Non-pigmented ciliary epithelial cell (primary cell): Measurements from ENCODE around the gene PXDC1.

Experiments used
- DNase-seq: peaks from one replicate; pipeline ENCODE4 v3.0.0-alpha.2; 2010; ENCODE audit warnings: low read depth

The PXDC1 gene, protein sequence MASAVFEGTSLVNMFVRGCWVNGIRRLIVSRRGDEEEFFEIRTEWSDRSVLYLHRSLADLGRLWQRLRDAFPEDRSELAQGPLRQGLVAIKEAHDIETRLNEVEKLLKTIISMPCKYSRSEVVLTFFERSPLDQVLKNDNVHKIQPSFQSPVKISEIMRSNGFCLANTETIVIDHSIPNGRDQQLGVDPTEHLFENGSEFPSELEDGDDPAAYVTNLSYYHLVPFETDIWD

DNA sequence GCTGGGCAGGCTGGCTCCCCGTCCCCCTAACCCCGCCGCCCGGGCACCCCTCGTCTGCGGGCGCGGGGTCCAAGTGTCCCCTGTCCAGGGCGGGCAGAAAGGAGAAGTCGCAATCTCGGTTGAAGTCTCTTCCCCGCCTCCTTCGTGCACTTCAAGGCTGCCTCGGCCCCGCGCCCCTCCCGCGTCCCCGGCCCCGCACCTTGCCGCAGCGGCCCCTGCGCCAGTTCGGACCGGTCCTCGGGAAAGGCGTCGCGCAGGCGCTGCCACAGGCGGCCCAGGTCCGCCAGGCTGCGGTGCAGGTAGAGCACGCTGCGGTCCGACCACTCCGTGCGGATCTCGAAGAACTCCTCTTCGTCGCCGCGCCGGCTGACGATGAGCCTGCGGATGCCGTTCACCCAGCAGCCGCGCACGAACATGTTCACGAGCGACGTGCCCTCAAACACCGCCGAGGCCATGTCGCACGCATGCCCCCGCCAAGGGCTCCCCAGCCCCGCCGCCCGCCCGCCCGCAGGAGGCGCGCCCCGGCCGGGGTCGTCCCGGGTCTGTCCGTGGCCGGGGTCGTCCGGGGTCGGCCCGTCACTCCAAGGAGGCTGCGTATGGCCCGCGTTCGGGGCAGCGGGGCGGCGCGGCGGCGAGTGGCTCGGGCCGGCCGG lies at the start of gene PXDC1:
TSS of gene PXDC1 (minus strand) at position 637 of the 653 bp plus-strand sequence. CDS start at position 455, 182 bp downstream.
- no peak for DNase-seq

GRCh38 chr6:3800850-3801591 lies 49.5 kb upstream of the PXDC1 start:
- DNase-seq, result no peak

GRCh38 chr6:3799719-3800118 lies 48.2 kb upstream of the PXDC1 start:
- no peak for DNase-seq

GRCh38 chr6:3798055-3798919 lies 46.8 kb upstream of the PXDC1 start:
- no peak for DNase-seq

GRCh38 chr6:3797231-3798054 lies 45.9 kb upstream of the PXDC1 start:
- peak; percentile 73 for DNase-seq

- DNase-seq, result no peak
Measured at GRCh38 chr6:3796719-3797041, 45.2 kb upstream of the PXDC1 start.

DNA sequence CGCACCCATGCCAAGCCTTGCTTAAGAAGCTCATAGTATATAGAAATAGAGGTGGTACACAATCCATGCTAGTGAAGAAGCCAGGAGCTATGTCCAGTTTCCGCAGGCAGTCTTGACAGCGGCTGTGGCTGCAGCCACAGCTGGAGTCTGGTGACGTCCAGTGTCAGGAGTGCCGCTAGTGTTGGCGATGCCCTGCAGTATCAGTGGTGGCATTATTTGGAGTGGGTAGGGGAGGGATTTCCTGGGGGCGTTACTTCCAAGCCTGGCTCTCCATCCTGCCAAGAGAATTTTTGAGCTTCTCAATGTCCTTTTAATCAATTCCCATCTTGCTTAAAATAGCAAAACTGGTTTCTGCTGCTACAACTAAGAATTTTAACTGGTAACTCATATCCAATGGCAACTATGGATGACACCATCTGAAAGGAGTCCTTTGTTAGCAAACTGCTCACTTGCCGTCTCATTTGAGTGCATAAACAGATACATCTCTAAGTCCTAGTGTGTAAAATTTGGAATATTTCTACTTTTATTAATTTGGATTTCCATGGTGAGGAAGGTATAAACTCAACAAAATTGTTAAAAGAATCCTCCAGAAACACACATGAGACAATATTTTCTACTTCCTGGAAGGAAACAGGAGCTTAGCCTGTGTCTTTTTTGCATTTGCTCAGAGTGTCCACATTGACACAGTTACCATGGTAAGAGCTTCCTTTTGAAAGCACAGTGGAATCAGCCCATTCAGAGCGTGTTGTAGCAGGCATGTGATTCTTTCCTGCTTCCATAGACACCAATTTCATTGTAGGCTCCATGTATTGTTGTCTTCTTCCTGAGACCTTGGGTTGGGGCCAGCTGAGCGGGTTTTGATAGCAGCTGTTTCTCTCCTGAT lies 44.6 kb upstream of the PXDC1 start:
- no peak for DNase-seq

- DNase-seq, result no peak
Measured at GRCh38 chr6:3794092-3794491, 42.6 kb upstream of the PXDC1 start.

- no peak for DNase-seq
Measured at GRCh38 chr6:3793545-3793944, 42.0 kb upstream of the PXDC1 start.

GRCh38 chr6:3791526-3792203 lies 40.2 kb upstream of the PXDC1 start:
- no peak for DNase-seq

DNA sequence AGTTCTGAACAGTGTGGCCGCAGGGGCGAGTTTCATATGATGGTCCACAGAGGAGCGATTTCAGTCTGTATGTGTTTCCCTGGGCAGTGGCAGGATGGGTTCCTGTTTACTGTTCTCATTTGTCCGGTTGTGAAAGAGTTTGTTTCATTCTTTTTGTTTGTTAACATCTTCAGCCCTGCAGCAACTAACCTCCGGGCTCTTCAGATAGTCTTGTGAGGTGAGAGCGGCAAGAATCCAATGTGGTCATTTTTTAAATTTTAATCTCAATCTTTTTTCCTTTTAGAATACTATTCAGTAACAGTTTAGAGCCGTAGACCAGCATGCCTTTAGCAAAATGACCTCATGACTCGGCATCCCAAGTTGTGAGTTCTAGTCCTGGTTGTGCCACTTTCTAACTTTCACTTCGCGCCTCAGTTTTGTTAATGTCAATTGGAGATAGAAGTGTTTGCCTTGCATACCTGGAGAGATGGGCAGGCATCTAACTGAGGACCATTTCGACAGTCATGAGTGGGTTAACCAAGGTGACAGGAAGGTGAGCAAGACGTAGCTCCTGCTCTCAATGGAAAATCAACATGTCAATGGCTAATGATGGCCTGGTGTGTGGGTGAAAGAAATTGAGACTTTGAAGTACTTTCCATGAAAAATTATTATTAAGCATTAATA lies 38.5 kb upstream of the PXDC1 start:
- no peak for DNase-seq

DNA sequence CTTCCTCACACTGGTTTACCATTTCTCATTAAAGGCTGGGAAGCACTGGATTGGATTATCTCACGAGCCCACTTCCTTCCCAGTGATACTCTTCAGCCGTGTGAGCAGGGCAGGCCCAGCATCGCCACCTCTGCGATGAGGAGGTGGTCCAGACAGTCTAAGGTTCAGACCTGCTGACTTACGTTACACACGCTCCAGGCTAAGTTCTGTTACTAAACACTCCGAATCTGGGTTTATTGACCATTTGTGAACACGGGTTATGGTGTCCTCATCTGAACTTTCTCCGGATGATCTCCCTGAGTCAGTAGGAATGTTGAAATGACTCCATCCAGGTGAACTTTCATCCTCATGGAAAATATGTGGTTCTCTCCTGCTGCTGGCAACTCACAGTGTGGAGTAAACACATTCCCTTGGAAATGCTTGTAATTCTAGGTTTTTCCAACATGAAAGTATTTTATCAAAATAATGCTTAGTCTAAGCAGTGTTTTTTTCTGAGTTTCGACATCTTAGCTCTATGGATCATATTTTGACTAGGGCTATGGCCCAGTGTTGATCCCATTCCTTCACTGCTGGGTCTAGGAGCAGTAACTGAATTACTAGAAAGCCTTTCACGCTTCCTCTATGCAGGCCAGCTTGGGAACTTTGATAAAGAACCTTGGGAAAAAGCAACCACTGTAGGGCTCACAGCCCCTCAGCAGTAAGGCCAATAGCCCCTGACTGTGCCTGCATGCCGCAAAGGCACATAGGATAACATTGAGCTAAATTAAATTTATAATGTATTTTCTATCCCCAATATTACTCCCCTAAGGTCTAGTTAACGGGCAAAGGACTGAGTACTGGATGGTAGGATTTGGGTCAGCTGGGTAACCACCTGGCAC lies 37.7 kb upstream of the PXDC1 start:
- DNase-seq, result no peak

- no peak for DNase-seq
Measured at GRCh38 chr6:3788408-3789017, 37.0 kb upstream of the PXDC1 start.

- DNase-seq, result no peak
Measured at GRCh38 chr6:3786141-3786540, 34.6 kb upstream of the PXDC1 start.

DNA sequence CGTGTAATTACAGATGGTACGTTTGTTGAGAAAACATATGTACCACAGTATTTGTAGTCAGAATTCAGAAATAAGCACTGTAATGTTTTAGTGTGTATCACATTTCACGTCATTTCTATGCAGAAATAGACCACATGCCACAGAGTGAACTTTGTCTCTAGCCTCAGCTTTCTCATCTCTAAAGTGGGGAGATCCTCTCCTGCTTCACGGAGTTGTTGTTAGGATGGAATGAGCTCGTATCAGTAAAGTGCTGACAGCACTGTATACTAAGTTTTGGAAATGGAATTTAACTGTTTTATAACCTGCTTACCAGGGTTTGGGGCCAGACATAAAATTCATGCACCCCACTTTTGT lies 34.2 kb upstream of the PXDC1 start:
- DNase-seq, result no peak

DNA sequence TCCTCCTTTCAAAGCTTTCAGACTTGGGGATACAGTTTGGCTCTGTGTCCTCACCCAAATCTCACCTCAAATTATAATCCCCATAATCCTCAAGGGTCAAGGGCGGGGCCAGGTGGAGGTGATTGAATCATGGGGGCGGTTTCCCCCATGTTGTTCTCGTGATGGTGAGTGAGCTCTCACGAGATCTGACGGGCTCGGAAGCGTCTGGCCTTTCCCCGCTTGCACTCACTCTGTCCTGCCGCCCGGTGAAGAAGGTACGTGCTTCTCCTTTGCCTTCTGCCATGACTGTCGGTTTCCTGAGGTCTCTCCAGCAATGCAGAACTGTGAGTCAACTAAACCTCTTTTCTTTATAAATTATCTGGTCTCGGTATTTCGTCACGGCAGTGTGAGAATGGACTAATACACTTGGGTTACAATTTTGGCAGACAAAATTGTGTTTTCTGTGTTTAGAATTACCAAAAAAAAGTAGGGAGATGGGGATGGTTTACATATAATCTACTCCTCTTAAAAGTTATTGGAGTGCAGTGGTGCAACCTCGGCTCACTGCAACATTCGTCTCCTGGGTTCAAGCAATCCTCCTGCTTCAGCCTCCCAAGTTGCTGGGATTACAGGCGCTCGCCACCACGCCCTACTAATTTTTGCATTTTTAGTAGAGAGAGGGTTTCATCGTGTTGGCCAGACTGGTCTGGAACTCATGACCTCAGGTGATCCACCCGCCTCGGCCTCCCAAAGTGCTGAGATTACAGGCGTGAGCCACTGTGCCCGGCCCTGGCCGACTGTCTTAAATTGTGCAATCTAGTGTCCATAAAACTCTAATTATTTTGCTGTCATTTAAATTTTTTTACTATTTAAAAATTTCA lies 33.6 kb upstream of the PXDC1 start:
- DNase-seq, result no peak

DNA sequence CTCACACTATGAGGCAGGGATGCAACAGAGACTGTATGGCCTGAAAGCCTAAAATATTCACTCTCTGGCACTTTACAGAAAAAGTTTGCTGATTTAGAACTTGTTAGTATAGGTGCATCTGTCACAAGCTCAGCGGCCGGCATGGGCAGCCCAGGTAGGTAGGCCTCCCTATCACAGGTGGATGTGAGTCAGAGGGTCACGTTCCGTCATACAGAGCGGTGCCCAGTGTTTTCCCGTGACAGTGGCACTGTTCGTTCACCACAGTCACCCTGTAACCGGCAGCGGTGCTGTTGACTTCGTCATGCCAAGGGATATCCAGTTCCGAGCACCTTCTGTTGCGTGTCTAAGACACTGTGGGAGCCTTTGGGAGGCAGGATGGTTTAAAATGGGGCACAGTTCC lies 32.9 kb upstream of the PXDC1 start:
- DNase-seq, result no peak
